Measurements from ENCODE around the gene KLF16. TPM values are rescaled to one million over a fixed set of nuclear protein-coding genes. Genes with fewer than 3 reads are reported as not detected.

KLF16 gene
- total RNA-seq, 4 donors from 2014 or later, result 1.8 to 6.4 (median 3.4) TPM

DNA sequence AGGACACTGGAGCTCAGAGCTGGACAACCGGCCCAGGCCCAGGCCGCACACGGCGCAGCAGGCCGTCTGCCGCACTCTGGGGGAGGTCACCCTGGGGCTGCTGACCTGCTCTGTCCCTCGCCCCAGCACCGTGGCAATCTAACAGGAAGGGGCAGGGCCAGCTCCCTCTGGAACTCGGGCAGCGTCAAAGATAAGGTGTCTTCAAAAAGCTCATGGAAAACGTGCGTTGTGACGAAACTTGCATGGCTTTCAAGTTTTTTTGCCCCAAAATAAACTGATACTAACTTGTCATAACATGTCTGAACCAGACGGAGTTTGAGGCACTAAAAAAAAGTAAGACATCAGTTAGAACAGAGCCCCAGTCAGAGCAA is 39.1 kb downstream of the KLF16 start:
- no peak overlapping the region for H3K4me3 ChIP-seq (replicated peaks in 1 of 3)
- intact Hi-C loops (cut with DNase I), result no loop called here
- TF ChIP-seq POLR2A (IDR thresholded peaks at IDR 0.05), result no peak
- TF ChIP-seq, protein P1, sequence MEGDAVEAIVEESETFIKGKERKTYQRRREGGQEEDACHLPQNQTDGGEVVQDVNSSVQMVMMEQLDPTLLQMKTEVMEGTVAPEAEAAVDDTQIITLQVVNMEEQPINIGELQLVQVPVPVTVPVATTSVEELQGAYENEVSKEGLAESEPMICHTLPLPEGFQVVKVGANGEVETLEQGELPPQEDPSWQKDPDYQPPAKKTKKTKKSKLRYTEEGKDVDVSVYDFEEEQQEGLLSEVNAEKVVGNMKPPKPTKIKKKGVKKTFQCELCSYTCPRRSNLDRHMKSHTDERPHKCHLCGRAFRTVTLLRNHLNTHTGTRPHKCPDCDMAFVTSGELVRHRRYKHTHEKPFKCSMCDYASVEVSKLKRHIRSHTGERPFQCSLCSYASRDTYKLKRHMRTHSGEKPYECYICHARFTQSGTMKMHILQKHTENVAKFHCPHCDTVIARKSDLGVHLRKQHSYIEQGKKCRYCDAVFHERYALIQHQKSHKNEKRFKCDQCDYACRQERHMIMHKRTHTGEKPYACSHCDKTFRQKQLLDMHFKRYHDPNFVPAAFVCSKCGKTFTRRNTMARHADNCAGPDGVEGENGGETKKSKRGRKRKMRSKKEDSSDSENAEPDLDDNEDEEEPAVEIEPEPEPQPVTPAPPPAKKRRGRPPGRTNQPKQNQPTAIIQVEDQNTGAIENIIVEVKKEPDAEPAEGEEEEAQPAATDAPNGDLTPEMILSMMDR (IDR thresholded peaks at IDR 0.05), result no peak
- H3K27ac ChIP-seq, result no peak overlapping the region
- peaks cover 0 to 10% of the 10 kb centered on the region in 2 donors for H3K4me1 ChIP-seq
- H3K9me3 ChIP-seq, result no peaks in the 10 kb centered on the region
- peaks cover 20 to 50% of the 10 kb centered on the region in 2 donors for H3K36me3 ChIP-seq
- WGBS, 2 donors, result 89 to 93% methylated on average over 8 to 14 of the region's 14 CpGs
- no peaks in the 10 kb centered on the region for H3K27me3 ChIP-seq
- DNase-seq, result no peak

DNA sequence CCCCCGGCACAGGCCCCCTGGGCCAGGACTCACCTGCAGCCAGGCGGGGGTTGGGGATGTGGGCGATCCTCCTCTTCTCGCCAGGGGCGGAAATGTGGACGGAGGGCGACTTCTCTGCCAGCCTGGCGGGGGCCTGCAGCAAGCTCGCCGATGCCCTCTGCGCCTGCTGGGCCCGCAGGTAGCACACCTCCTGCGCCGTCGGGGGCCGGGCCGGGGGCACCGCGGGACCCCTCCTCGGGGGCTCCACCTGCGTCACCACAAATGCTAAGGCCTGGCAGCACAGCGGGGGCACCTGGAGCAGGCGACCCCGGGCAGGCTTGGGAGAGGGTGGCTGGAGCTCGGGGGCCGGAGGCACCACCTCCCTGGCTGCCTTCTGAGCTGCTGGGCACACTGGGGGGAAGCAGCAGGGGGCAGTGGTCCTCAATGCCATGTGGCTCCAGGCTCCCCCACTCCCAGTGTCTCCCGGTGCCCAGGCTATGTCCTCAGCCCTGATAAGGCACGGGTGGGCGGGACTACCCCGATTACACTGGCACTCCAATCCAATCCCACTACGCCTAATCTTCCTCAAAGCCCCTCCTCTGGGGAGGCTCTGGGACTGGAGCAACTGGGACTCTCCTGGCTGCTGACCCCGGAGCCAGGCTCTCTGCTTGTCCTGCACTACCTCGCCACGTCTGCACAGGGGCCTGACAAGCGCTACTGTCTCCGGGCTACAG is 39.7 kb downstream of the KLF16 start:
- intact Hi-C loops (cut with DNase I), result no loop called here
- Histone ChIP-seq H3K9me3 (no peaks in the 10 kb centered on the region), H3K36me3 (peaks cover 25 to 52% of the 10 kb centered on the region in 2 donors), H3K4me3 (replicated peaks in 1 of 3) (no peak overlapping the region), H3K27me3 (no peaks in the 10 kb centered on the region), H3K27ac (no peak overlapping the region), H3K4me1 (peaks cover 0 to 10% of the 10 kb centered on the region in 2 donors)
- no peak for DNase-seq
- WGBS, 2 donors, result 85 to 91% methylated on average over 11 to 14 of the region's 36 CpGs
- no peak for TF ChIP-seq POLR2A (IDR thresholded peaks at IDR 0.05)
- TF ChIP-seq, protein P1 (IDR thresholded peaks at IDR 0.05), result no peak

DNA sequence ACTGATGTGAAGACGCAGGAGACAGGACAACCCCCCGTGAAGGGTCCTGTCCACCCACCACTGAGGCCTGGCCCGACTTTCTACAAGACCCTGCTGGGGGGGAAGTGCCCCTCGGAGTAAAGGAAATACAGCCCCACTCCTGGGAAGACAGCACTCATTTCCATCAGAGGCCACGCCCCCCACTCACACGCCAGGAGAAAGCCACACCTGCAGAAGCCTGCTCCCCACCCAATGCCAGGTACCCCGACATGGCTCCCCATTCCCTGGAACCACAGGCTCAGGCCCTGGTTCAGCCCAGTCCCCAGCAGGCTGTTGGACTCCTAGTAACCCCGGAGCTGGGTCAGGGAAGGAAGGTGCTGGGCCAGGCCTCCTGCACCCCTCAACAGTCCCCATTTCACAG is 40.4 kb downstream of the KLF16 start:
- intact Hi-C loops (cut with DNase I), result no loop called here
- Histone ChIP-seq H3K27ac (no peak overlapping the region), H3K36me3 (peaks cover 32 to 58% of the 10 kb centered on the region in 2 donors), H3K4me3 (replicated peaks in 1 of 3) (no peak overlapping the region), H3K27me3 (no peaks in the 10 kb centered on the region), H3K9me3 (no peaks in the 10 kb centered on the region), H3K4me1 (peaks cover 0 to 10% of the 10 kb centered on the region in 2 donors)
- no peak for TF ChIP-seq POLR2A (IDR thresholded peaks at IDR 0.05)
- TF ChIP-seq, protein P1 (IDR thresholded peaks at IDR 0.05), result no peak
- DNase-seq, result no peak
- 92 to 95% methylated on average over 5 to 6 of the region's 8 CpGs for WGBS, 2 donors

DNA sequence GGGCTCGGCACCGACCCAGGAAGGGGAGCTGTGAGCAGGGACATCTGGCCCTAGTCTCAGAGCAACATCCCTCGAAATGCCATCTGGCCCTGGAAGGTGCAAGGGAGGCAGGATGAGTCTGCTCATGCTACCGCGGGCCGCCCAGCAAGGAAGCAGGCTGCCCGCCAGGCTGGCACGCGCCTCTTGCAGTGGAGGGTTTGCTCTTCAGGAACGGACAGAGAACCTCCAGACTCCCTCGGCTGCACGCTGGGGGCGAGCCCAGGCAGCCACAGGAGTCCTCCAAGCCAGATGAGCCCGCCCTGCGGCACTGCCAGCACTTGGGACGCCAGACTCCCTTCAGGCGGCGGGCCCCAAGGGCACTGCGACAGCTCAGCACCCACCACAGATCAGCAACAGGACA is 41.2 kb downstream of the KLF16 start:
- TF ChIP-seq POLR2A (IDR thresholded peaks at IDR 0.05), result no peak
- TF ChIP-seq, protein P1 (IDR thresholded peaks at IDR 0.05), result no peak
- Histone ChIP-seq H3K9me3 (no peaks in the 10 kb centered on the region), H3K27me3 (no peaks in the 10 kb centered on the region), H3K4me1 (peaks cover 0 to 10% of the 10 kb centered on the region in 2 donors), H3K4me3 (replicated peaks in 1 of 3) (no peak overlapping the region), H3K36me3 (peaks cover 40 to 59% of the 10 kb centered on the region in 2 donors), H3K27ac (no peak overlapping the region)
- 88 to 98% methylated on average over 8 to 19 of the region's 19 CpGs for WGBS, 2 donors
- intact Hi-C loops (cut with DNase I), result no loop called here
- DNase-seq, result no peak

Data from thyroid gland (tissue), 4 donors.